ENCODE data around the gene OR1S1. TPM values are rescaled to one million over a fixed set of nuclear protein-coding genes. Genes with fewer than 3 reads are reported as not detected.
"Not testable (repeated sequence)": the region's sequence is repeated elsewhere in the genome, so short reads cannot be mapped to it uniquely, and the experiment has no call there.

The OR1S1 gene
- not detected for total RNA-seq
- polyA plus RNA-seq (ENCODE audit: insufficient read length in 6 of 6): not detected
- long read RNA-seq, donor 1: 0 reads
- long read RNA-seq, donor 2: 0 reads
- long read RNA-seq, donor 3: 0 reads
- long read RNA-seq, donor 4: 0 reads
- long read RNA-seq, donor 5: 0 reads
- long read RNA-seq, donor 6: 0 reads
- long read RNA-seq, donor 7: 0 reads
- long read RNA-seq, donor 8: 0 reads
- long read RNA-seq, donor 9: 0 reads
- long read RNA-seq, donor 10: 0 reads
- long read RNA-seq, donor 11: 0 reads
- long read RNA-seq, donor 12: 0 reads

DNA sequence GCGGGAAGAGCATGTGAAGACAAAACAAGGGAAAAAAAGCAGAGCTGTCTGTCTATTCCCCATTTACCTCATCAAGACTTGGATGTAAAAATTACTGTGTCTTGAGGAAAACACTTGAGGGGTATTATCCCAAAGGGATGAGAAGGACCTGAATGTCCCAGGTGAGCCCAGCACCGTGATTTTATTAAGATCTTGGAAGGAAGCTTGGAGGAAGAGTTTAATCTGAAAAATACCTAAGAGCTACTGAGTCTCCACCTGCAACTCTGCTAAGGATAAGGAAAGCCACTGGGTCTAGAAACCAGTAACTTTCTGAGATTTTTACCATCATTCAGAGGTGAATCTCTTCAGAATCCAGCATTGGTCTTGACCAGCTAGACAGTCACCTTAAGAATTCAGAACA, at the start of gene OR1S1:
OR1S1 (plus strand) TSS at position 301 of the 400 bp plus-strand sequence.
- DNase-seq; ATAC-seq; H3K27ac ChIP-seq; H3K4me1 ChIP-seq; intact Hi-C loops (cut with DNase I); H3K9me3 ChIP-seq; H3K36me3 ChIP-seq; H3K27me3 ChIP-seq; H3K4me3 ChIP-seq: not testable (repeated sequence)

DNA sequence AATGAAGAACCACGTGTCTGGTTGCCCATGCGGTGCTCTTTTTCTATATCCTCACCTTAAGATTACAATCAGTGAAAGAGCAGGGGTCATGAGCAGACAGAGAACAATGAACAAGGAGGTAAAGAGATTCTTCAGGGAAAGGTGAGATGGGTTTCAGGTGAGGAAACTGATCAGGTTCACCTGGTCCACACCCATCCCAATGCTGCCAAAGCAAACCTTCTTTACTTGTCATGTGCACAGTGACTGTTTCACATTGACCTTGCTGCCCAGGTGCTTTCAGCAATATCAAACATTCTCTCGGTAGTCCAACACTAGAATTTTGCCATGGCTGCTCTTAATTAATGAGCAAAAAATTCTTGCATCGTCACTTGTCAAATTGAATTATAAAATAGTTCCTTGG, 48.1 kb upstream of the OR1S1 start:
- H3K4me3 ChIP-seq: no peak overlapping the region
- TF ChIP-seq, protein P1, sequence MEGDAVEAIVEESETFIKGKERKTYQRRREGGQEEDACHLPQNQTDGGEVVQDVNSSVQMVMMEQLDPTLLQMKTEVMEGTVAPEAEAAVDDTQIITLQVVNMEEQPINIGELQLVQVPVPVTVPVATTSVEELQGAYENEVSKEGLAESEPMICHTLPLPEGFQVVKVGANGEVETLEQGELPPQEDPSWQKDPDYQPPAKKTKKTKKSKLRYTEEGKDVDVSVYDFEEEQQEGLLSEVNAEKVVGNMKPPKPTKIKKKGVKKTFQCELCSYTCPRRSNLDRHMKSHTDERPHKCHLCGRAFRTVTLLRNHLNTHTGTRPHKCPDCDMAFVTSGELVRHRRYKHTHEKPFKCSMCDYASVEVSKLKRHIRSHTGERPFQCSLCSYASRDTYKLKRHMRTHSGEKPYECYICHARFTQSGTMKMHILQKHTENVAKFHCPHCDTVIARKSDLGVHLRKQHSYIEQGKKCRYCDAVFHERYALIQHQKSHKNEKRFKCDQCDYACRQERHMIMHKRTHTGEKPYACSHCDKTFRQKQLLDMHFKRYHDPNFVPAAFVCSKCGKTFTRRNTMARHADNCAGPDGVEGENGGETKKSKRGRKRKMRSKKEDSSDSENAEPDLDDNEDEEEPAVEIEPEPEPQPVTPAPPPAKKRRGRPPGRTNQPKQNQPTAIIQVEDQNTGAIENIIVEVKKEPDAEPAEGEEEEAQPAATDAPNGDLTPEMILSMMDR (IDR thresholded peaks at IDR 0.05): no peak
- intact Hi-C loops (cut with DNase I): no loop called here
- H3K27me3 ChIP-seq: no peaks in the 10 kb centered on the region
- H3K27ac ChIP-seq: no peak overlapping the region
- H3K4me1 ChIP-seq: no peaks in the 10 kb centered on the region
- no peaks in the 10 kb centered on the region for H3K36me3 ChIP-seq
- no peak for DNase-seq
- no peaks in the 10 kb centered on the region for H3K9me3 ChIP-seq
- no peak for ATAC-seq

DNA sequence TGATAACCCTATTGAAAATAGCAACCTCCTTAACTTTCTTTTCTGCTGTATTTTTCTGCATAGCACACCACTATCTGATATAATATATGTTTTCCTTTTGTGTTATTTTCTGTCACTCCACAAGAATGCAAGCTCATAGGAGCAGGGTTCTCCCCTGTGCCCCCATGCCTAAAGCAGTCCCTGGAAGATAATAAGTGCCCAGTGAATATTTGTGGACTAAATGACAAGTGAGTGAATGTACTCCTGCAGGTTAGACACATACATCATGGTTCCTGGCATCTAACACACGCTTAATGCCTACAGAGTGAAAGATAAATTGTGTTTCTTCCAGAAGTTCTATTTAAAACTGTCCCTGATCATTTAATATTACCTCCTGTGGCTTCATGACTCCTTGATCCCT, 47.5 kb upstream of the OR1S1 start:
- TF ChIP-seq, protein P1 (IDR thresholded peaks at IDR 0.05): no peak
- intact Hi-C loops (cut with DNase I): no loop called here
- Histone ChIP-seq H3K4me3 (no peak overlapping the region), H3K27me3 (no peaks in the 10 kb centered on the region), H3K9me3 (no peaks in the 10 kb centered on the region), H3K4me1 (no peaks in the 10 kb centered on the region), H3K27ac (no peak overlapping the region), H3K36me3 (no peaks in the 10 kb centered on the region)
- DNase-seq (no peak), ATAC-seq (no peak)

DNA sequence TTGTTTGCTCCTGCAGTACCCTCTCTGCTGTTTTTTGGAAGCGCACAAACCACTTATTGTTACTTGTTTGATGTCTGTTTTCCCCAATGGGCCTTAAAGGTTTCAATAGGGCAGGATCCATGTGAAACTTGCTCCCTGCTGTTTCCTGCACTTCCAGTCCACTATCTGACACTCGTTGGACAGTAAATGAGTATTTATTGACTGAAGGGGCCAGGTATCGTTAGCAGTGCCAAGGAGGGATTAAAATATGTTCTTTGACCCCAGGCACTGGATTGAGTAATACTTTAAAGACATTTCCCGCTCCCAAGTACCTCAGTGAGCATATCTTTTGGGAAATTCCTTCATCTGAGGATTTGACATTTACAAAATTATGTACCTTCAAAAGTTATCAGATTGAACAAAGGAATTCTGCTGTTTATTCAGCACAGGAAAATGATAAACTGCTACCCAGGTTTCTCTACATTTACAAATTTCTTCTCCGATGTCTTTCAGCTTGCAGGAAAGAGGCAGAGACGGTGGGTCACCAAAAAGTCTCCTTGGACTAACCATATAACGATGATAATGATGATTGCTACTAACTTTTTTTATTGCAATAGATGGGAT, 46.9 kb upstream of the OR1S1 start:
- intact Hi-C loops (cut with DNase I): no loop called here
- Histone ChIP-seq H3K4me1 (no peaks in the 10 kb centered on the region), H3K9me3 (no peaks in the 10 kb centered on the region), H3K27me3 (no peaks in the 10 kb centered on the region), H3K36me3 (no peaks in the 10 kb centered on the region), H3K27ac (no peak overlapping the region), H3K4me3 (no peak overlapping the region)
- TF ChIP-seq, protein P1 (IDR thresholded peaks at IDR 0.05): no peak
- ATAC-seq (no peak), DNase-seq (no peak)

DNA sequence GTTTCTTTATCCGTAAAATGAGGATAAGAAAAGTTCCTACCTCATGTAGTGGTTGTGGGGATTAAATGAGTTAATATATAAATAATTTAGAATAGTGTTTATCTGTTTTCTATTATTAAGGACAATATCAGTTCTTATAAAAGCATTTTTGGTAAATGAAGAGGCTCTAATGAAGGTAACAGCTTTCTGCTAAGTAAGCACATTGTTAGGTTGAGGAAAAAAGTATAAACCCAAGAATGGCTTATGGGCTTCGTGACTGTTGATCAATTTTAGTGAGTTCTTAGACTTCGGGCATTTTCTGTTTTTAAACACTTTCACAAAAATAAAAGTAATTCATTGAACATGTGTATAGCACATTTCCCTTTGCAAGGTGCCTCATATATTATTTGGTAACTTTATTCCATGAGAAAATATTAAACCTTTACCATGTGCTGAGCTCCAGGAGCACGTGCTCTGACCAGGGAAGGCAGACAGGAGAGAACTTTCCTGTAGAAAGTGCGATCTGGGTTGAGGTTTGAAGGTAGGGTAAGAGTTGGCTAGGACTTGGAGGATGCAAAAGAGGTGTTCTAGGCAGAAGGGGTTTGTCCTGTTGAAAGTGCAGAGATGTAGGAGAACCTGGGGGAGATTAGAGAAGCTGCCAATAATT, 35.0 kb upstream of the OR1S1 start:
- Histone ChIP-seq H3K4me3 (no peak overlapping the region), H3K4me1 (no peaks in the 10 kb centered on the region), H3K36me3 (no peaks in the 10 kb centered on the region), H3K9me3 (no peaks in the 10 kb centered on the region), H3K27ac (no peak overlapping the region), H3K27me3 (no peaks in the 10 kb centered on the region)
- ATAC-seq: no peak
- TF ChIP-seq, protein P1 (IDR thresholded peaks at IDR 0.05): no peak
- DNase-seq: no peak
- intact Hi-C loops (cut with DNase I): no loop called here

All from left lung (tissue), 14 donors.